Keratinocyte (primary cell): ENCODE measurements around the gene APMAP. TPM values are rescaled to one million over a fixed set of nuclear protein-coding genes. Genes with fewer than 3 reads are reported as not detected.

Experiments used
- DNase-seq: peaks from one replicate; pipeline ENCODE4 v3.0.0-alpha.2; 2011; ENCODE audit warnings: low read depth, missing footprints, low spot score
- FAIRE-seq: peaks from 2 replicates; lab custom pipeline; 2011; peaks lifted over from hg19 to GRCh38; lab: Jason Lieb, UNC
- H2AFZ ChIP-seq: 2 replicates; pipeline ENCODE4 v1.6.0; 2012; ENCODE audit warnings: low read length, control low read depth, inconsistent platforms; ENCODE audit not compliant: control insufficient read depth
- H3K27ac ChIP-seq: 2 replicates; pipeline ENCODE4 v1.5.1; 2011; ENCODE audit warnings: low read length; ENCODE audit not compliant: control insufficient read depth, insufficient read depth
- H3K27me3 ChIP-seq: 3 replicates; pipeline ENCODE4 v1.6.0; 2011; ENCODE audit warnings: low read length; ENCODE audit not compliant: control insufficient read depth, insufficient read depth; ENCODE audit errors: extremely low read depth
- H3K36me3 ChIP-seq, 2 experiments: 2 replicates in 1 of 2; 3 replicates in 1 of 2; pipeline ENCODE4 v1.5.1; 2011; ENCODE audit warnings: low read length in 2 of 2, mild to moderate bottlenecking in 1 of 2; ENCODE audit not compliant: control insufficient read depth in 2 of 2, insufficient read depth in 2 of 2; ENCODE audit errors: extremely low read depth in 1 of 2
- H3K4me1 ChIP-seq: 3 replicates; pipeline ENCODE4 v1.5.1; 2011; ENCODE audit warnings: low read length; ENCODE audit not compliant: control insufficient read depth, insufficient read depth; ENCODE audit errors: extremely low read depth
- H3K4me2 ChIP-seq: 3 replicates; pipeline ENCODE4 v1.6.0; 2011; ENCODE audit warnings: low read depth, low read length; ENCODE audit not compliant: control insufficient read depth, insufficient read depth; ENCODE audit errors: extremely low read depth
- H3K4me3 ChIP-seq, 3 experiments: fragments of 200-600 bp in 1 of 3; sonication (generic) in 1 of 3; 2 replicates in 2 of 3; 3 replicates in 1 of 3; pipeline ENCODE4 v1.5.1; 2011 to 2016; ENCODE audit warnings: low read length in 3 of 3, mild to moderate bottlenecking in 3 of 3, control low read depth in 2 of 3, inconsistent platforms in 1 of 3, low read depth in 1 of 3, mixed read lengths in 1 of 3, mixed run types in 1 of 3, moderate library complexity in 1 of 3; ENCODE audit not compliant: control insufficient read depth in 2 of 3, insufficient read depth in 2 of 3; ENCODE audit errors: extremely low read depth in 1 of 3
- H3K79me2 ChIP-seq: 2 replicates; pipeline ENCODE4 v1.6.0; 2012; ENCODE audit warnings: low read length; ENCODE audit not compliant: control insufficient read depth, insufficient read depth
- H3K9ac ChIP-seq: 3 replicates; pipeline ENCODE4 v1.6.0; 2011; ENCODE audit warnings: low read length; ENCODE audit not compliant: control insufficient read depth, insufficient read depth; ENCODE audit errors: extremely low read depth
- H3K9me1 ChIP-seq: 3 replicates; pipeline ENCODE4 v1.6.0; 2011; ENCODE audit warnings: low read length; ENCODE audit not compliant: control insufficient read depth, insufficient read depth; ENCODE audit errors: extremely low read depth
- H3K9me3 ChIP-seq: 2 replicates; pipeline ENCODE4 v1.5.1; 2012; ENCODE audit warnings: low read depth, low read length; ENCODE audit not compliant: control insufficient read depth
- H4K20me1 ChIP-seq: 3 replicates; pipeline ENCODE4 v1.6.0; 2011; ENCODE audit warnings: low read length; ENCODE audit not compliant: control insufficient read depth, insufficient read depth; ENCODE audit errors: extremely low read depth
- CTCF ChIP-seq, 3 experiments: IDR thresholded peaks in 1 of 3; conservative IDR thresholded peaks in 1 of 3; optimal IDR thresholded peaks in 1 of 3; 2 replicates in 2 of 3; 3 replicates in 1 of 3; pipeline versions ENCODE3 to v1.5.1; 2011; ENCODE audit warnings: low read length in 3 of 3, mild to moderate bottlenecking in 3 of 3, moderate library complexity in 2 of 3, control low read depth in 1 of 3, inconsistent platforms in 1 of 3; ENCODE audit not compliant: insufficient read depth in 2 of 3; ENCODE audit errors: extremely low read depth in 1 of 3
- EZH2 ChIP-seq: IDR thresholded peaks from one replicate; pipeline ENCODE4 v1.6.1; 2012; ENCODE audit warnings: inconsistent platforms, mild to moderate bottlenecking, low read length, moderate library complexity
- dilution Hi-C: fragments of 300-500 bp; cut with MboI; formaldehyde crosslinking; loops from one replicate; pipeline ENCODE4 v1.7.0; 2020; ENCODE audit warnings: low sequenced_read_pairs; ENCODE audit not compliant: extremely low pct_ligation_motif_present
- polyA plus RNA-seq, 5 experiments: library from polyadenylated mRNA; depleted of rRNA in 3 of 5; stranded (reverse) in 3 of 5; stranded (forward) in 1 of 5; unstranded in 1 of 5; fragments of >200 nt; gene quantifications; 1 replicate in 1 of 5; 2 replicates in 3 of 5; 3 replicates in 1 of 5; pipeline versions ENCODE4 v1.2.1 to v1.2.3, GENCODE V29; 2011 to 2012; ENCODE audit warnings: missing spikeins in 2 of 5, low read depth in 1 of 5, low replicate concordance in 1 of 5

Gene APMAP
- polyA plus RNA-seq, 1 donor (not counting 4 experiments of a cell fraction or from before 2014, with no cell fraction given), result 48.9 TPM

DNA sequence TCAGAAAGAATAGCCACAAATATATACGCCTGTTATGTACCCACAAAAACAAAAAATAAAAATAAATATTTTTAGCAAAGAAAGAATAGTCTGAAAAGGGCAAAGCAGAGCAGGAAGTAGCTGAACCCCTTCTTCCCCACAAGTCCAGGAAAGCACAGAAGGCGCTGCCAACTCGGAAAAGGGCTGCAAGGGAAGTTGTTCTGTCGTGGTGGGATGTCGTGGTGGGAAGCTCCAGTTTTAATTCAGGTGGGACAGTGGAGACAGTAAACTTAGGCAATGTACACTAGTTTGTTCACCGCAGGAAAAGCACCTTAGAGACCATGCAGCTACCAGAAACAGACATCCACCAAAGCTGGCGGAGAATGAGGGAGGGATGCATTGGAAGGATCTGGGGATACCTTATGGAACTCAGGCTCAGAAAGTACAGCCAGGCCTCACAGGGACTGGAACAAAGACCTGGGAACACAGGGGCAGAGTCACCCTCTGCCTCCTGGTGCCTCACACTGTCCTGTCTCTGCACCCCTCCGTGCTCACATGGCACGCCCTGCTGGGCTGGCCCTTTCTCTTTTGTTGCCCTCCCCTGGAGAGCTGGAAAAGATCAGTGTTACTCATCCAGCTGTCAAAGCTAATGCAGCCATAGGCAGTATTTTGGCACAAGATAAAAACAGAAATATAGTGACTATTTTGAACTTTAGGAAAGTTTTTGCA, 3.3 kb upstream of the APMAP start:
- FAIRE-seq, result no peak
- Histone ChIP-seq H3K79me2 (peaks cover 8% of the 10 kb centered on the region), H3K4me3 (no peak overlapping the region), H3K27ac (no peak overlapping the region), H3K36me3 (no peaks in the 10 kb centered on the region), H2AFZ (no peak overlapping the region), H3K9me3 (no peaks in the 10 kb centered on the region), H3K9me1 (no peaks in the 10 kb centered on the region), H4K20me1 (no peaks in the 10 kb centered on the region), H3K4me2 (no peak overlapping the region), H3K27me3 (peaks cover 7% of the 10 kb centered on the region), H3K4me1 (peaks cover 39% of the 10 kb centered on the region), H3K9ac (no peak overlapping the region)
- no peak for DNase-seq
- TF ChIP-seq EZH2 (no peak), CTCF (optimal IDR thresholded peaks at IDR 0.05 in 1 of 3, IDR thresholded peaks at IDR 0.05 in 1 of 3, conservative IDR thresholded peaks at IDR 0.05 in 1 of 3; ENCODE audit: extremely low read depth in 1 of 3, insufficient read depth in 2 of 3, low read length in 3 of 3) (no peak)
- dilution Hi-C loops, result no loop called here

- H3K4me3 ChIP-seq, result no peak overlapping the region
- H3K27ac ChIP-seq, result no peak overlapping the region
These were observed 2.2 kb upstream of the APMAP start for GRCh38 chr20:24994470-24995368.

More at GRCh38 chr20:24994470-24995368, 2.2 kb upstream of the APMAP start:
- Histone ChIP-seq H3K9me1 (no peaks in the 10 kb centered on the region), H2AFZ (no peak overlapping the region), H3K9ac (no peak overlapping the region), H3K79me2 (peaks cover 11% of the 10 kb centered on the region), H3K4me1 (peaks cover 30% of the 10 kb centered on the region), H3K27me3 (peaks cover 7% of the 10 kb centered on the region), H4K20me1 (no peaks in the 10 kb centered on the region), H3K36me3 (no peaks in the 10 kb centered on the region), H3K9me3 (no peaks in the 10 kb centered on the region), H3K4me2 (no peak overlapping the region)
- dilution Hi-C loops, result no loop called here
- DNase-seq, result peak; percentile 46
- peak; percentile 79 for FAIRE-seq
- TF ChIP-seq EZH2 (no peak), CTCF (optimal IDR thresholded peaks at IDR 0.05 in 1 of 3, IDR thresholded peaks at IDR 0.05 in 1 of 3, conservative IDR thresholded peaks at IDR 0.05 in 1 of 3; ENCODE audit: extremely low read depth in 1 of 3, insufficient read depth in 2 of 3, low read length in 3 of 3) (peak; percentile 90 to 96 (median 92))
